HepG2 (cell line): ENCODE data around the gene TSC22D1. TPM values are rescaled to one million over a fixed set of nuclear protein-coding genes. Genes with fewer than 3 reads are reported as not detected.
A peak's percentile ranks its signal among the peaks of the same experiment; 100 is the strongest.

Experiments
- ADNP ChIP-seq: sonication (generic); formaldehyde crosslinking; IDR thresholded peaks from 2 replicates; pipeline ENCODE4 v1.4.0; 2020; ENCODE audit warnings: missing genetic modification reagents
- DR1 ChIP-seq: sonication (generic); formaldehyde crosslinking; IDR thresholded peaks from 2 replicates; pipeline ENCODE4 v1.8.0; 2021; ENCODE audit warnings: mild to moderate bottlenecking, missing genetic modification reagents, inconsistent platforms
- GLI4 ChIP-seq: sonication (generic); formaldehyde crosslinking; IDR thresholded peaks from 2 replicates; pipeline ENCODE4 v1.5.1; 2020; ENCODE audit warnings: missing genetic modification reagents, mild to moderate bottlenecking, moderate library complexity, borderline replicate concordance
- HNRNPK ChIP-seq: fragments of 200-400 bp; formaldehyde crosslinking; IDR thresholded peaks from 2 replicates; pipeline ENCODE4 v1.6.1; 2018; ENCODE audit warnings: low read length, low read depth, moderate library complexity, mild to moderate bottlenecking; ENCODE audit not compliant: poor library complexity, severe bottlenecking
- LCORL ChIP-seq, 2 experiments: fragments of 450-650 bp in 1 of 2; sonication (generic) in 1 of 2; formaldehyde crosslinking in 1 of 2; IDR thresholded peaks; 2 replicates each; pipeline versions ENCODE4 v1.5.0 to v1.6.1; 2017 to 2020; ENCODE audit warnings: antibody characterized with exemption in 1 of 2, missing genetic modification reagents in 1 of 2
- MEIS2 ChIP-seq: sonication (generic); formaldehyde crosslinking; IDR thresholded peaks from 2 replicates; pipeline ENCODE4 v1.9.0; 2021; ENCODE audit warnings: mild to moderate bottlenecking, missing genetic modification reagents
- POLR2AphosphoS2 ChIP-seq: IDR thresholded peaks from 2 replicates; pipeline ENCODE4 v1.6.1; 2011; ENCODE audit warnings: low read depth, low read length, improper control_type of control experiment
- RNF2 ChIP-seq: fragments of 450-650 bp; conservative IDR thresholded peaks from 2 replicates; pipeline ENCODE4 v1.6.1; 2016; ENCODE audit warnings: low read depth
- RORA ChIP-seq: sonication (generic); formaldehyde crosslinking; IDR thresholded peaks from 2 replicates; pipeline ENCODE4 v1.5.0; 2020; ENCODE audit warnings: mild to moderate bottlenecking, missing genetic modification reagents, moderate library complexity
- SIN3A ChIP-seq: IDR thresholded peaks from 2 replicates; pipeline ENCODE4 v1.6.1; 2011; ENCODE audit warnings: low read depth, mild to moderate bottlenecking, control low read depth, low read length, borderline replicate concordance
- TCF12 ChIP-seq, 2 experiments: fragments of 450-650 bp in 1 of 2; sonication (generic) in 1 of 2; formaldehyde crosslinking in 1 of 2; IDR thresholded peaks; 2 replicates each; pipeline versions ENCODE4 v1.6.1 to v1.8.0; 2017 to 2022; ENCODE audit warnings: antibody characterized with exemption in 1 of 2, mild to moderate bottlenecking in 1 of 2, missing genetic modification reagents in 1 of 2, moderate library complexity in 1 of 2
- ZBTB21 ChIP-seq: sonication (generic); formaldehyde crosslinking; IDR thresholded peaks from 2 replicates; pipeline ENCODE4 v1.4.0; 2020; ENCODE audit warnings: missing genetic modification reagents
- ZNF160 ChIP-seq: sonication (generic); formaldehyde crosslinking; IDR thresholded peaks from 2 replicates; pipeline ENCODE4 v1.8.0; 2022; ENCODE audit warnings: mild to moderate bottlenecking, inconsistent platforms, missing genetic modification reagents
- ZNF207 ChIP-seq: fragments of 450-650 bp; IDR thresholded peaks from 2 replicates; pipeline ENCODE4 v1.6.1; 2016; ENCODE audit warnings: antibody characterized with exemption, borderline replicate concordance
- ZNF44 ChIP-seq: sonication (generic); formaldehyde crosslinking; IDR thresholded peaks from 2 replicates; pipeline ENCODE4 v1.5.1; 2020; ENCODE audit warnings: mild to moderate bottlenecking, missing genetic modification reagents
- ZNF574 ChIP-seq: sonication (generic); formaldehyde crosslinking; IDR thresholded peaks from 2 replicates; pipeline ENCODE4 v1.4.0; 2020; ENCODE audit warnings: missing genetic modification reagents
- ZNF747 ChIP-seq: sonication (generic); formaldehyde crosslinking; IDR thresholded peaks from 2 replicates; pipeline ENCODE4 v1.8.1; 2023; ENCODE audit warnings: missing genetic modification reagents, mild to moderate bottlenecking, borderline replicate concordance
- ZNF816 ChIP-seq: sonication (generic); formaldehyde crosslinking; IDR thresholded peaks from 2 replicates; pipeline ENCODE4 v1.8.0; 2022; ENCODE audit warnings: missing genetic modification reagents, mild to moderate bottlenecking, borderline replicate concordance
- ZSCAN12 ChIP-seq: sonication (generic); formaldehyde crosslinking; IDR thresholded peaks from 2 replicates; pipeline ENCODE4 v1.9.0; 2021; ENCODE audit warnings: mild to moderate bottlenecking, missing genetic modification reagents
- ZSCAN31 ChIP-seq: sonication (generic); formaldehyde crosslinking; IDR thresholded peaks from 2 replicates; pipeline ENCODE4 v1.5.0; 2020; ENCODE audit warnings: low read depth, mild to moderate bottlenecking, missing genetic modification reagents
- polyA plus RNA-seq, 8 experiments: library from polyadenylated mRNA; depleted of rRNA in 3 of 8; stranded (reverse) in 7 of 8; unstranded in 1 of 8; fragments of >200 nt; fragmentation: Illumina TruSeq in 4 of 8; extraction: Trizol in 4 of 8; gene quantifications; 2 replicates each; pipeline versions ENCODE4 v1.2.1 to v1.2.3, GENCODE V29; 2011 to 2016; ENCODE audit warnings: low read depth in 4 of 8, missing spikeins in 1 of 8, mixed read lengths in 1 of 8; ENCODE audit not compliant: insufficient read depth in 1 of 8
- total RNA-seq, 5 experiments: library from RNA; depleted of rRNA; stranded (reverse); fragments of >200 nt; fragmentation: Illumina TruSeq; extraction: Trizol; gene quantifications; 2 replicates each; pipeline ENCODE4 v1.2.3, GENCODE V29; 2016; ENCODE audit warnings: low read depth in 1 of 5
- TF ChIP-seq, protein P1 (sequence below): sonication (generic); formaldehyde crosslinking; IDR thresholded peaks from 2 replicates; pipeline ENCODE4 v1.4.0; 2020; ENCODE audit warnings: missing genetic modification reagents
- TF ChIP-seq, protein P2 (sequence below): sonication (generic); formaldehyde crosslinking; IDR thresholded peaks from 2 replicates; pipeline ENCODE4 v1.5.0; 2020; ENCODE audit warnings: mild to moderate bottlenecking, missing genetic modification reagents, borderline replicate concordance

The TSC22D1 gene
- total and polyA plus RNA-seq, 2 of the 13 experiments (the other 11 are each of a cell fraction or from before 2014, with no cell fraction given) = 18.4 to 35.7 TPM

DNA sequence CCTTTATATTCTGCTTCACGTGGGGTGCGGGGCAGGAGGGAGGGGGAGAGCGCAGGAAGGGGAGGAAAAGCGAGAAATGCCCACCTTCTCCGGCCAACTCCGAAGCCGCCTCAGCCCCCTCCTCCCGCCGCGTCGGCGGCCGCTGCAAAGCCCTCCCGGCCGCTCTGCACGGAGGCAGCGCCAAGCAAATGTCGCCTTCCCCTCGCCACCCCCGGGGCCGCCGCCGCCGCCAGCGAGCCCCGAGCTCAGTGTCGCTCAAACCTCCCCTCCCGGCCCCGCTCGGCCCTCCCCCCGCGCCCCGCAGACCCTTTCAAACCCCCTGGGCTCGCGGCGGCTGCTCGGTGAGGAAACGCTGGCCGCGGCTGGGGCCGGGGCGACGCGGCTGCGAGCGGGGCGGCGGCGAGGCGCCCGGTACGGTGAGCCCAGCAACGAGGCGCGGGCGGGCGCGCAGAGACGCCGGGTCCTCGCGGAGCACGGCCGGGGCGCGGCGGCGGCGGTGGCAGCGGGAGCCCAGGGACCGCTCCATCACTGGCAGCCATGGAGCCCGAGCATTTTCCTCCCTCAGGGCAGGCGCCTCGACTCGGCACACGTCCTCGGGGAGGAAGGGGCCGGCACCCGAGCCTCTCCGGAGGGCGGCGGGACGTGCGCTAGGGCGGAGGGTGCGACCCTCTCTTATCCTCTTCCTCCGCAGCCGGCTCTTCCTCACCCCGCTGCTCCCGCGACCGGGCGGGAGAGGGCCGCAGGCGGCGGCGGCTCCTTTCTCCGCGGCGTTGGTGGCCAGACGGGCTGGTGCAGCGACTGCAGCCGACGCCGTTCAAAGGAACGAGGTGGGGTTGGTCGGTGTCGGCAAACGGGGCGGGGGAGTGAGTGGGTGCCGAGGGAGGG lies 463 bp upstream of the TSC22D1 start (continued):
- TF ChIP-seq, protein P1, sequence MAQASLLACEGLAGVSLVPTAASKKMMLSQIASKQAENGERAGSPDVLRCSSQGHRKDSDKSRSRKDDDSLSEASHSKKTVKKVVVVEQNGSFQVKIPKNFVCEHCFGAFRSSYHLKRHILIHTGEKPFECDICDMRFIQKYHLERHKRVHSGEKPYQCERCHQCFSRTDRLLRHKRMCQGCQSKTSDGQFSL (CRISPR knock-in tag) = no peak
- TF ChIP-seq ZNF747 (CRISPR knock-in tag) = no peak; the same call in 1 of the 2 replicates
- TF ChIP-seq GLI4 (CRISPR knock-in tag) = 0 out of 2 replicates have a peak, but pooled peaks have one; percentile 58
- no peak for TF ChIP-seq ZNF574 (CRISPR knock-in tag)
- no peak for TF ChIP-seq LCORL (IDR thresholded peaks at IDR 0.05)
- TF ChIP-seq LCORL (CRISPR knock-in tag; IDR thresholded peaks at IDR 0.05) = no peak
- TF ChIP-seq TCF12 (IDR thresholded peaks at IDR 0.05) = no peak
- TF ChIP-seq TCF12 (CRISPR knock-in tag; IDR thresholded peaks at IDR 0.05) = no peak
- TF ChIP-seq, protein P2, sequence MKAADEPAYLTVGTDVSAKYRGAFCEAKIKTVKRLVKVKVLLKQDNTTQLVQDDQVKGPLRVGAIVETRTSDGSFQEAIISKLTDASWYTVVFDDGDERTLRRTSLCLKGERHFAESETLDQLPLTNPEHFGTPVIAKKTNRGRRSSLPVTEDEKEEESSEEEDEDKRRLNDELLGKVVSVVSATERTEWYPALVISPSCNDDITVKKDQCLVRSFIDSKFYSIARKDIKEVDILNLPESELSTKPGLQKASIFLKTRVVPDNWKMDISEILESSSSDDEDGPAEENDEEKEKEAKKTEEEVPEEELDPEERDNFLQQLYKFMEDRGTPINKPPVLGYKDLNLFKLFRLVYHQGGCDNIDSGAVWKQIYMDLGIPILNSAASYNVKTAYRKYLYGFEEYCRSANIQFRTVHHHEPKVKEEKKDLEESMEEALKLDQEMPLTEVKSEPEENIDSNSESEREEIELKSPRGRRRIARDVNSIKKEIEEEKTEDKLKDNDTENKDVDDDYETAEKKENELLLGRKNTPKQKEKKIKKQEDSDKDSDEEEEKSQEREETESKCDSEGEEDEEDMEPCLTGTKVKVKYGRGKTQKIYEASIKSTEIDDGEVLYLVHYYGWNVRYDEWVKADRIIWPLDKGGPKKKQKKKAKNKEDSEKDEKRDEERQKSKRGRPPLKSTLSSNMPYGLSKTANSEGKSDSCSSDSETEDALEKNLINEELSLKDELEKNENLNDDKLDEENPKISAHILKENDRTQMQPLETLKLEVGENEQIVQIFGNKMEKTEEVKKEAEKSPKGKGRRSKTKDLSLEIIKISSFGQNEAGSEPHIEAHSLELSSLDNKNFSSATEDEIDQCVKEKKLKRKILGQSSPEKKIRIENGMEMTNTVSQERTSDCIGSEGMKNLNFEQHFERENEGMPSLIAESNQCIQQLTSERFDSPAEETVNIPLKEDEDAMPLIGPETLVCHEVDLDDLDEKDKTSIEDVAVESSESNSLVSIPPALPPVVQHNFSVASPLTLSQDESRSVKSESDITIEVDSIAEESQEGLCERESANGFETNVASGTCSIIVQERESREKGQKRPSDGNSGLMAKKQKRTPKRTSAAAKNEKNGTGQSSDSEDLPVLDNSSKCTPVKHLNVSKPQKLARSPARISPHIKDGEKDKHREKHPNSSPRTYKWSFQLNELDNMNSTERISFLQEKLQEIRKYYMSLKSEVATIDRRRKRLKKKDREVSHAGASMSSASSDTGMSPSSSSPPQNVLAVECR = 0 out of 2 replicates have a peak, but pooled peaks have one; percentile 34
- TF ChIP-seq ZNF207 = no peak
- peak; percentile 58; the same call in 1 of the 2 replicates for TF ChIP-seq RNF2
- no peak for TF ChIP-seq ZBTB21 (CRISPR knock-in tag)
- peak; percentile 42; the same call in 1 of the 2 replicates for TF ChIP-seq ZSCAN12 (CRISPR knock-in tag)
- TF ChIP-seq MEIS2 (CRISPR knock-in tag) = no peak; the same call in 1 of the 2 replicates
- no peak for TF ChIP-seq ZSCAN31
- TF ChIP-seq SIN3A = no peak
- TF ChIP-seq DR1 = no peak
- TF ChIP-seq ZNF816 = no peak
- TF ChIP-seq ZNF160 (CRISPR knock-in tag) = no peak
- no peak for TF ChIP-seq POLR2AphosphoS2
- peak; percentile 37 for TF ChIP-seq HNRNPK
- TF ChIP-seq ZNF44 (CRISPR knock-in tag) = 0 out of 2 replicates have a peak, but pooled peaks have one; percentile 37
- no peak for TF ChIP-seq ADNP (CRISPR knock-in tag)
- no peak for TF ChIP-seq RORA (CRISPR knock-in tag)
